Stimulated activated CD4-positive, alpha-beta T cell treated with anti-CD3 and anti-CD28 coated beads, Interleukin-1b, Interleukin-23, amount 100 ng/mL, for 4 hours (primary cell): ENCODE results near the gene TAMALIN.
"Not testable (repeated sequence)": the region's sequence is repeated elsewhere in the genome, so short reads cannot be mapped to it uniquely, and the experiment has no call there.

ENCODE experiments used
- DNase-seq, 2 donors: peaks; one replicate each; pipeline ENCODE4 v3.0.0-alpha.2; 2020; ENCODE audit warnings: low read depth in 2 of 2

The TAMALIN gene

GRCh38 chr12:52006726-52007157 is at the start of gene TAMALIN:
Gene TAMALIN (plus strand): TSS chr12:52006946. CDS start chr12:52007020, 74 bp downstream.
- DNase-seq: peak; percentile 78

- no peak for DNase-seq
These were observed 48.2 kb upstream of the TAMALIN start for GRCh38 chr12:51958542-51958941.

GRCh38 chr12:51959211-51959610 is 47.5 kb upstream of the TAMALIN start:
- DNase-seq: no peak

- no peak for DNase-seq
These were observed 46.8 kb upstream of the TAMALIN start for GRCh38 chr12:51959921-51960320.

- DNase-seq: no peak
These were observed 46.3 kb upstream of the TAMALIN start for GRCh38 chr12:51960488-51960887.

- DNase-seq: no peak
These were observed 45.9 kb upstream of the TAMALIN start for GRCh38 chr12:51960890-51961289.

- no peak for DNase-seq
These were observed 44.9 kb upstream of the TAMALIN start for GRCh38 chr12:51961834-51962233.

- DNase-seq: no peak
These were observed 44.0 kb upstream of the TAMALIN start for GRCh38 chr12:51962737-51963136.

GRCh38 chr12:51963477-51963876 is 43.3 kb upstream of the TAMALIN start:
- DNase-seq: no peak

GRCh38 chr12:51969643-51970042 is 37.1 kb upstream of the TAMALIN start:
- DNase-seq: no peak

GRCh38 chr12:51970904-51971646 is 35.7 kb upstream of the TAMALIN start:
- no peak for DNase-seq

GRCh38 chr12:51971679-51972421 is 34.9 kb upstream of the TAMALIN start:
- no peak for DNase-seq

- no peak for DNase-seq
These were observed 34.3 kb upstream of the TAMALIN start for GRCh38 chr12:51972422-51972812.

- peak in 1 of 2 donors; percentile 37 for DNase-seq
These were observed 33.9 kb upstream of the TAMALIN start for GRCh38 chr12:51972849-51973273.

- DNase-seq: no peak
These were observed 33.2 kb upstream of the TAMALIN start for GRCh38 chr12:51973560-51973959.

- no peak for DNase-seq
These were observed 32.1 kb upstream of the TAMALIN start for GRCh38 chr12:51974646-51975045.

- DNase-seq: no peak
These were observed 31.6 kb upstream of the TAMALIN start for GRCh38 chr12:51975196-51975595.

- DNase-seq: no peak
These were observed 30.2 kb upstream of the TAMALIN start for GRCh38 chr12:51976376-51977160.

GRCh38 chr12:51977320-51977753 is 29.4 kb upstream of the TAMALIN start:
- no peak for DNase-seq

GRCh38 chr12:51979306-51979705 is 27.4 kb upstream of the TAMALIN start:
- DNase-seq: not testable (repeated sequence)

GRCh38 chr12:51980051-51980808 is 26.5 kb upstream of the TAMALIN start:
- DNase-seq: peak; percentile 40 to 63

GRCh38 chr12:51980809-51981127 is 26.0 kb upstream of the TAMALIN start:
- DNase-seq: no peak
